Brain microvascular endothelial cell (primary cell): ENCODE measurements around the gene VSX1.

Source experiments
- DNase-seq: peaks from one replicate; pipeline ENCODE4 v3.0.0-alpha.2; 2020
- H3K27ac ChIP-seq: fragments of 250-450 bp; sonication (Bioruptor Pico); 2 replicates; pipeline ENCODE4 v1.5.1; 2020; ENCODE audit warnings: mild to moderate bottlenecking, moderate library complexity
- H3K27me3 ChIP-seq: fragments of 250-450 bp; sonication (Bioruptor Pico); replicated peaks from 2 replicates; pipeline ENCODE4 v1.5.1; 2020; ENCODE audit warnings: mild to moderate bottlenecking
- H3K36me3 ChIP-seq: fragments of 250-450 bp; sonication (Bioruptor Pico); replicated peaks from 2 replicates; pipeline ENCODE4 v1.5.1; 2020; ENCODE audit warnings: mild to moderate bottlenecking
- H3K4me3 ChIP-seq: 2 replicates; pipeline ENCODE4 v1.5.1; 2011; ENCODE audit warnings: low read depth, mild to moderate bottlenecking, control low read depth, low read length, moderate library complexity
- CTCF ChIP-seq: IDR thresholded peaks from 2 replicates; pipeline ENCODE4 v1.5.1; 2011; ENCODE audit warnings: low read depth, mild to moderate bottlenecking, moderate library complexity, low read length, control low read depth, inconsistent platforms; ENCODE audit errors: missing control alignments
- in situ Hi-C: cut with HindIII; loops from 2 replicates; pipeline ENCODE4 v1.10.0; 2017; ENCODE audit warnings: low sequenced_read_pairs, low pct_ligation_motif_present

Gene VSX1

GRCh38 chr20:25085756-25086495 is 4.0 kb upstream of the VSX1 start:
- TF ChIP-seq CTCF = no peak
- no peaks in the 10 kb centered on the region for H3K36me3 ChIP-seq
- DNase-seq = no peak
- peaks cover 62% of the 10 kb centered on the region for H3K27me3 ChIP-seq
- in situ Hi-C loops = no loop called here
- no peak overlapping the region for H3K4me3 ChIP-seq
- no peak overlapping the region for H3K27ac ChIP-seq

- no peak for DNase-seq
- in situ Hi-C loops = no loop called here
- Histone ChIP-seq H3K27me3 (peaks cover 74% of the 10 kb centered on the region), H3K27ac (no peak overlapping the region), H3K4me3 (no peak overlapping the region), H3K36me3 (no peaks in the 10 kb centered on the region)
- TF ChIP-seq CTCF = no peak
Observed at GRCh38 chr20:25084626-25085187, 2.8 kb upstream of the VSX1 start.

- peaks cover 79% of the 10 kb centered on the region for H3K27me3 ChIP-seq
- no peak for DNase-seq
- no peak overlapping the region for H3K27ac ChIP-seq
- TF ChIP-seq CTCF = peak; percentile 67
- H3K4me3 ChIP-seq = no peak overlapping the region
- no peaks in the 10 kb centered on the region for H3K36me3 ChIP-seq
- in situ Hi-C loops = no loop called here
Observed at GRCh38 chr20:25083773-25084625, 2.1 kb upstream of the VSX1 start.

GRCh38 chr20:25083141-25083772 is 1.3 kb upstream of the VSX1 start:
- Histone ChIP-seq H3K27me3 (peaks cover 84% of the 10 kb centered on the region), H3K36me3 (no peaks in the 10 kb centered on the region), H3K27ac (no peak overlapping the region), H3K4me3 (no peak overlapping the region)
- no peak for TF ChIP-seq CTCF
- in situ Hi-C loops = no loop called here
- no peak for DNase-seq

- H3K36me3 ChIP-seq = no peaks in the 10 kb centered on the region
- in situ Hi-C loops = no loop called here
- H3K4me3 ChIP-seq = no peak overlapping the region
- peak; percentile 20 for TF ChIP-seq CTCF
- DNase-seq = no peak
- no peak overlapping the region for H3K27ac ChIP-seq
- peaks cover 91% of the 10 kb centered on the region for H3K27me3 ChIP-seq
Observed at GRCh38 chr20:25082498-25082873, 545 bp upstream of the VSX1 start.
